Neural cell (in vitro differentiated cells): ENCODE results near the gene COIL. TPM values are rescaled to one million over a fixed set of nuclear protein-coding genes. Genes with fewer than 3 reads are reported as not detected.
"Not testable (repeated sequence)": the region's sequence is repeated elsewhere in the genome, so short reads cannot be mapped to it uniquely, and the experiment has no call there.

Experiments used
- H2AFZ ChIP-seq: fragments of 200-600, 300-800 bp; sonication (generic), shearing (Covaris generic); 2 replicates; pipeline ENCODE4 v1.6.0; 2014; ENCODE audit warnings: low read depth, mild to moderate bottlenecking, antibody characterized with exemption, low read length, moderate library complexity
- H3F3A ChIP-seq: fragments of 200-600 bp; shearing (Covaris generic); 2 replicates; pipeline ENCODE4 v1.6.1; 2016; ENCODE audit warnings: mild to moderate bottlenecking, moderate library complexity, mixed read lengths, antibody characterized with exemption, low read length; ENCODE audit not compliant: insufficient read depth, poor library complexity, severe bottlenecking
- H3K27ac ChIP-seq: fragments of 200-600, 300-800 bp; sonication (generic), shearing (Covaris generic); 2 replicates; pipeline ENCODE4 v1.5.1; 2014; ENCODE audit warnings: mild to moderate bottlenecking, low read length, moderate library complexity
- H3K27me3 ChIP-seq: fragments of 300-800, 200-600 bp; sonication (generic), shearing (Covaris generic); 2 replicates; pipeline ENCODE4 v1.6.0; 2014; ENCODE audit warnings: mild to moderate bottlenecking, low read depth, low read length, moderate library complexity; ENCODE audit not compliant: insufficient read depth
- H3K36me3 ChIP-seq: fragments of 300-800, 200-600 bp; sonication (generic), shearing (Covaris generic); 2 replicates; pipeline ENCODE4 v1.5.1; 2014; ENCODE audit warnings: mild to moderate bottlenecking, antibody characterized with exemption, low read length, moderate library complexity; ENCODE audit not compliant: insufficient read depth
- H3K4me2 ChIP-seq: fragments of 300-800, 200-600 bp; sonication (generic), shearing (Covaris generic); 2 replicates; pipeline ENCODE4 v1.6.0; 2014; ENCODE audit warnings: mild to moderate bottlenecking, low read length
- H3K4me3 ChIP-seq: fragments of 300-800, 200-600 bp; sonication (generic), shearing (Covaris generic); 2 replicates; pipeline ENCODE4 v1.5.1; 2014; ENCODE audit warnings: mild to moderate bottlenecking, low read length, moderate library complexity
- H3K79me2 ChIP-seq: fragments of 200-600 bp; shearing (Covaris generic); replicated peaks from 2 replicates; pipeline ENCODE4 v1.6.0; 2014; ENCODE audit warnings: mild to moderate bottlenecking, low read length, moderate library complexity; ENCODE audit not compliant: insufficient read depth
- H3K9ac ChIP-seq: fragments of 300-800, 200-600 bp; sonication (generic), shearing (Covaris generic); 2 replicates; pipeline ENCODE4 v1.6.1; 2016; ENCODE audit warnings: mild to moderate bottlenecking, low read length, mixed read lengths
- H3K9me2 ChIP-seq: fragments of 200-600 bp; shearing (Covaris generic); 2 replicates; pipeline ENCODE4 v1.6.1; 2016; ENCODE audit warnings: mild to moderate bottlenecking, low read length, mixed read lengths; ENCODE audit not compliant: insufficient read depth
- H3K9me3 ChIP-seq: fragments of 200-600, 300-800 bp; sonication (generic), shearing (Covaris generic); 2 replicates; pipeline ENCODE4 v1.6.1; 2016; ENCODE audit warnings: mild to moderate bottlenecking, mixed run types, low read length, moderate library complexity, mixed read lengths
- H4K20me1 ChIP-seq: fragments of 200-600 bp; shearing (Covaris generic); 2 replicates; pipeline ENCODE4 v1.6.1; 2016; ENCODE audit warnings: mild to moderate bottlenecking, mixed run types; ENCODE audit not compliant: insufficient read depth
- EP300 ChIP-seq: fragments of 450-650 bp; conservative IDR thresholded peaks from 2 replicates; pipeline ENCODE4 v1.6.1; 2014; ENCODE audit warnings: antibody characterized with exemption, mild to moderate bottlenecking, moderate library complexity; ENCODE audit not compliant: poor library complexity, severe bottlenecking
- EZH2 ChIP-seq: fragments of 200-600, 300-800 bp; shearing (Covaris generic), sonication (generic); IDR thresholded peaks from 2 replicates; pipeline ENCODE4 v1.6.1; 2014; ENCODE audit warnings: antibody characterized with exemption, low read length, borderline replicate concordance, mild to moderate bottlenecking; ENCODE audit not compliant: insufficient read depth, poor library complexity, severe bottlenecking
- MXI1 ChIP-seq: fragments of 450-650 bp; conservative IDR thresholded peaks from 2 replicates; pipeline ENCODE4 v1.6.1; 2014; ENCODE audit warnings: antibody characterized with exemption, mild to moderate bottlenecking; ENCODE audit not compliant: poor library complexity, severe bottlenecking
- POLR2AphosphoS5 ChIP-seq: IDR thresholded peaks from 2 replicates; pipeline ENCODE4 v1.6.1; 2012
- RAD21 ChIP-seq: fragments of 450-650 bp; conservative IDR thresholded peaks from 2 replicates; pipeline ENCODE4 v1.6.1; 2014; ENCODE audit warnings: antibody characterized with exemption, mild to moderate bottlenecking, moderate library complexity
- SMC3 ChIP-seq: fragments of 450-650 bp; conservative IDR thresholded peaks from 2 replicates; pipeline ENCODE4 v1.6.1; 2014; ENCODE audit warnings: antibody characterized with exemption, mild to moderate bottlenecking, moderate library complexity; ENCODE audit not compliant: poor library complexity
- TAF1 ChIP-seq: IDR thresholded peaks from 2 replicates; pipeline ENCODE4 v1.6.1; 2012; ENCODE audit warnings: low read depth
- polyA plus RNA-seq: library from polyadenylated mRNA; depleted of rRNA; stranded (reverse); fragments of >200 nt; gene quantifications from 2 replicates; pipeline ENCODE4 v1.2.3, GENCODE V29; 2014
- TF ChIP-seq, protein P1 (sequence below): fragments of 450-650 bp; IDR thresholded peaks from 2 replicates; pipeline ENCODE4 v1.5.1; 2014; ENCODE audit warnings: antibody characterized with exemption, mild to moderate bottlenecking, moderate library complexity; ENCODE audit not compliant: poor library complexity, severe bottlenecking
- TF ChIP-seq, protein P2 (sequence below): IDR thresholded peaks from 2 replicates; pipeline ENCODE4 v1.6.1; 2012; ENCODE audit warnings: borderline replicate concordance

The COIL gene
- polyA plus RNA-seq, 1 donor from 2014 or later: 39.1 TPM

DNA sequence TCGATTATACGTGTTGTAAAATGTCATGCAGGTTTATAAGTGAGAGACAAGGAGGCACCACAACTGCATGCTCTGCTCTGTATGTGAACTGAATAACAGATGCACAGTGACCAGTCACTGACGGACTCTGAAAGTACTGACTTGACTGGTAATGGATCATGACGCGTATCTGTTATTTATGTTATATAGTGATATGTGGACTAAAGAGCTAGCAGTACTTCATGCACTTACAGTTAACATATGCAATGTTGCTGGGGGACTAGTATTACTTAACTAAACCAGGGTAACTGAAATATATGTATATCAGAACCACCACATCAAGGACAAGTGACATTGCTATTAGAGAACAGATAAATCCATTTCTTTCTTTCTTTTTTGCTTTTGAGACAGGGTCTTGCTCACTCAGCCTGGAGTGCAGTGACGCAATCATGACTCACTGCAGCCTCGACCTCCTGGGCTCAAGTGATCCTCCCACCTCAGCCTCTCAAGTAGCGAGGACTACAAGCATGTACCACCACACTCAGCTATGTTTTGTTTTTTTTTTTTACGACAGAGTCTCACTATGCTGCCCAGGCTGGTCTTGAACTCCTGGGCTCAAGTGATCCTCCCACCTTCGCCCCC, 17.2 kb downstream of the COIL start:
- no peak overlapping the region for H3K27ac ChIP-seq
- H3K9me3 ChIP-seq: no peaks in the 10 kb centered on the region
- H3K36me3 ChIP-seq: peaks cover 8% of the 10 kb centered on the region

DNA sequence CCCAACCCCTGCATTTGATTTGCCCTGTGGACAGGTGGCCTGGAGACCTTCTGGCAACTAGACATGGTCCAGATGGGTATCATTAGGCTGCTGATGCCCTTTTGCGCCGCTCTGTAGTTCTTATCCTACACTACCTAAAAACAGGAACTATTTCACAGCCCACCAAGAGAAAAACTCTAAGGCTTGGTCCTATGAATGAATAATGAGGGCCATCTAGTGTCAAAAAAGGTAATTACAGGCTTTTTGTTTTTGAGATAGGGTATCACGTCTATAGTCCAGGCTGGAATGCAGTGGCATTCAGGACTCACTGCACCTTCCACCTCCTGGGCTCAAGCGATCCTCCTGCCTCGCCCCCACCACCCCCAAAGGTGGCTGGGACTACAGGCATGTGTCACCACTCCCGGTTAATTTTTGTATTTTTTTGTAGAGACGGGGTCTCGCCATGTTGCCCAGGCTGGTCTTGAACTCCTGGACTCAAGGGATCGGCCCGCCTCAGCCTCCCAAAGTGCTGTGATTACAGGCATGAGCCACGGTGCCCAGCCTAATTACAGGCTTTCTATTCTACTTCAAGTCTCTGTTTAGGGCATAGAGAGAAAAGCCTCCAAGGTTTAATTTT, 20.9 kb downstream of the COIL start:
- Histone ChIP-seq H4K20me1 (no peaks in the 10 kb centered on the region), H3K4me2 (no peak overlapping the region), H3K27ac (no peak overlapping the region), H3K4me3 (no peak overlapping the region), H3F3A (no peaks in the 10 kb centered on the region), H3K27me3 (no peaks in the 10 kb centered on the region), H2AFZ (no peak overlapping the region), H3K9ac (no peak overlapping the region), H3K9me3 (no peaks in the 10 kb centered on the region), H3K9me2 (no peaks in the 10 kb centered on the region), H3K36me3 (peaks cover 26% of the 10 kb centered on the region), H3K79me2 (no peaks in the 10 kb centered on the region)
- peak; percentile 78 for TF ChIP-seq RAD21
- TF ChIP-seq, protein P1, sequence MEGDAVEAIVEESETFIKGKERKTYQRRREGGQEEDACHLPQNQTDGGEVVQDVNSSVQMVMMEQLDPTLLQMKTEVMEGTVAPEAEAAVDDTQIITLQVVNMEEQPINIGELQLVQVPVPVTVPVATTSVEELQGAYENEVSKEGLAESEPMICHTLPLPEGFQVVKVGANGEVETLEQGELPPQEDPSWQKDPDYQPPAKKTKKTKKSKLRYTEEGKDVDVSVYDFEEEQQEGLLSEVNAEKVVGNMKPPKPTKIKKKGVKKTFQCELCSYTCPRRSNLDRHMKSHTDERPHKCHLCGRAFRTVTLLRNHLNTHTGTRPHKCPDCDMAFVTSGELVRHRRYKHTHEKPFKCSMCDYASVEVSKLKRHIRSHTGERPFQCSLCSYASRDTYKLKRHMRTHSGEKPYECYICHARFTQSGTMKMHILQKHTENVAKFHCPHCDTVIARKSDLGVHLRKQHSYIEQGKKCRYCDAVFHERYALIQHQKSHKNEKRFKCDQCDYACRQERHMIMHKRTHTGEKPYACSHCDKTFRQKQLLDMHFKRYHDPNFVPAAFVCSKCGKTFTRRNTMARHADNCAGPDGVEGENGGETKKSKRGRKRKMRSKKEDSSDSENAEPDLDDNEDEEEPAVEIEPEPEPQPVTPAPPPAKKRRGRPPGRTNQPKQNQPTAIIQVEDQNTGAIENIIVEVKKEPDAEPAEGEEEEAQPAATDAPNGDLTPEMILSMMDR: peak; percentile 80
- TF ChIP-seq EZH2: no peak
- peak; percentile 75 for TF ChIP-seq SMC3

More for the DNA sequence above, 17.2 kb downstream of the COIL start:
- Histone ChIP-seq H3K4me3 (no peak overlapping the region), H2AFZ (no peak overlapping the region), H3K79me2 (no peaks in the 10 kb centered on the region), H3K4me2 (no peak overlapping the region), H3K9ac (no peak overlapping the region), H3K9me2 (no peaks in the 10 kb centered on the region), H4K20me1 (no peaks in the 10 kb centered on the region), H3F3A (no peaks in the 10 kb centered on the region), H3K27me3 (no peaks in the 10 kb centered on the region)
- TF ChIP-seq MXI1 (no peak), RAD21 (no peak), POLR2AphosphoS5 (no peak), SMC3 (no peak), EZH2 (no peak), TAF1 (no peak), EP300 (no peak)
- TF ChIP-seq, protein P1: no peak
- TF ChIP-seq, protein P2, sequence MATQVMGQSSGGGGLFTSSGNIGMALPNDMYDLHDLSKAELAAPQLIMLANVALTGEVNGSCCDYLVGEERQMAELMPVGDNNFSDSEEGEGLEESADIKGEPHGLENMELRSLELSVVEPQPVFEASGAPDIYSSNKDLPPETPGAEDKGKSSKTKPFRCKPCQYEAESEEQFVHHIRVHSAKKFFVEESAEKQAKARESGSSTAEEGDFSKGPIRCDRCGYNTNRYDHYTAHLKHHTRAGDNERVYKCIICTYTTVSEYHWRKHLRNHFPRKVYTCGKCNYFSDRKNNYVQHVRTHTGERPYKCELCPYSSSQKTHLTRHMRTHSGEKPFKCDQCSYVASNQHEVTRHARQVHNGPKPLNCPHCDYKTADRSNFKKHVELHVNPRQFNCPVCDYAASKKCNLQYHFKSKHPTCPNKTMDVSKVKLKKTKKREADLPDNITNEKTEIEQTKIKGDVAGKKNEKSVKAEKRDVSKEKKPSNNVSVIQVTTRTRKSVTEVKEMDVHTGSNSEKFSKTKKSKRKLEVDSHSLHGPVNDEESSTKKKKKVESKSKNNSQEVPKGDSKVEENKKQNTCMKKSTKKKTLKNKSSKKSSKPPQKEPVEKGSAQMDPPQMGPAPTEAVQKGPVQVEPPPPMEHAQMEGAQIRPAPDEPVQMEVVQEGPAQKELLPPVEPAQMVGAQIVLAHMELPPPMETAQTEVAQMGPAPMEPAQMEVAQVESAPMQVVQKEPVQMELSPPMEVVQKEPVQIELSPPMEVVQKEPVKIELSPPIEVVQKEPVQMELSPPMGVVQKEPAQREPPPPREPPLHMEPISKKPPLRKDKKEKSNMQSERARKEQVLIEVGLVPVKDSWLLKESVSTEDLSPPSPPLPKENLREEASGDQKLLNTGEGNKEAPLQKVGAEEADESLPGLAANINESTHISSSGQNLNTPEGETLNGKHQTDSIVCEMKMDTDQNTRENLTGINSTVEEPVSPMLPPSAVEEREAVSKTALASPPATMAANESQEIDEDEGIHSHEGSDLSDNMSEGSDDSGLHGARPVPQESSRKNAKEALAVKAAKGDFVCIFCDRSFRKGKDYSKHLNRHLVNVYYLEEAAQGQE: no peak

DNA sequence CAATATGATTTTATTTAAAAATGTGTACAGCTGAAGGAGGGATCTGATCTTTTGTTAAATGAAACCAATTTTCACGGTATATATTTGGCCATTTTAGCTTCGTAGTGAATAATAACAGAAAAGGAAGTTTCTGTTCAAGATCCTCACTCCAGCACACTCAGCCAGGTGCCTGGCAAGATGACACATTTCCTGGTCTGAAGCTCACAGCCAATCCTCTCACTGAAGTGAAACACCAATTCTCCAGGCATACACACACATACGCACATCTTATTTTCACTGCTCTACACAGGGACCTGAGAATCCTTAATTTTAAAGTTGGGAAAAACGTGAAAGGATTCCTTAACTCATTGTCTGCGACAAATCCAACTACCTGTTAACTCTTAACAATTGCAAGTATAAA, 22.6 kb downstream of the COIL start:
- not testable (repeated sequence) for H3K79me2 ChIP-seq, H3K27me3 ChIP-seq
- H3K36me3 ChIP-seq: peaks cover 24% of the 10 kb centered on the region

More for the DNA sequence above, 22.6 kb downstream of the COIL start:
- H3K27ac ChIP-seq, H2AFZ ChIP-seq, H3K4me3 ChIP-seq, H4K20me1 ChIP-seq, H3F3A ChIP-seq, H3K9ac ChIP-seq, H3K9me2 ChIP-seq, H3K9me3 ChIP-seq, H3K4me2 ChIP-seq: not testable (repeated sequence)
